ENCODE results near the gene FAAP20.

DNA sequence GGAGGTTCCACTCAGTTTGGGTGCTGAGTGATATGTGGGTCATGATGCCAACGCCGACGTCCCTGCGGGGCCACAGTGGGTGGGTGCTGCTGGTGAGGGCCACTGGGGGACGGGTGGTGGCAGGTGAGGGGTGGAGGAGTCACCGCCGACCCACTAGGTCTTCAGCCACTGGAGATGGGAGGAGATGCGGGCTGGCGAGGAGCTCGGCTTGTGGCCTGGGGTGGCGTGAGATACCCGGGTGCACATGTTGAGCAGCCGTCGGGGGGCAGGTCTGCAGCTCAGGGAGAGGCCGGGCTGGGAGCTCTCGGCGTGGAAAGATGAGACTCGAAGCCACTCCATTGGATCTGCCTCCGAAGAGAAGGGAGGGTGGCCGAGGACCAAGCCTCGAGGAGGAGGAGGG is 40.5 kb downstream of the FAAP20 start:
- TF ChIP-seq MAX (CRISPR knock-in tag; IDR thresholded peaks at IDR 0.05) (no peak), NR3C1 (CRISPR knock-in tag; IDR thresholded peaks at IDR 0.05) (no peak), ZBED1 (IDR thresholded peaks at IDR 0.05) (no peak), POLR2A (conservative IDR thresholded peaks at IDR 0.05) (no peak), ZFX (CRISPR knock-in tag; IDR thresholded peaks at IDR 0.05) (no peak), MAZ (CRISPR knock-in tag; conservative IDR thresholded peaks at IDR 0.05 in 1 of 2, IDR thresholded peaks at IDR 0.05 in 1 of 2) (no peak)
